Mesodermal cell (in vitro differentiated cells): ENCODE results near the gene AXIN1.
A peak's percentile ranks its signal among the peaks of the same experiment; 100 is the strongest.

ENCODE experiments used
- H3K27ac ChIP-seq: 2 replicates; pipeline ENCODE4 v1.7.0; 2013; ENCODE audit warnings: mild to moderate bottlenecking, low read depth, low read length, moderate library complexity; ENCODE audit not compliant: severe bottlenecking
- H3K36me3 ChIP-seq: 2 replicates; pipeline ENCODE4 v1.7.1; 2013; ENCODE audit warnings: mild to moderate bottlenecking, low read length, moderate library complexity; ENCODE audit not compliant: control insufficient read depth, insufficient read depth
- H3K4me1 ChIP-seq: one replicate; pipeline ENCODE4 v1.7.1; 2013; ENCODE audit warnings: mild to moderate bottlenecking, low read length; ENCODE audit not compliant: insufficient read depth, control insufficient read depth, poor library complexity, severe bottlenecking
- H3K4me3 ChIP-seq: 2 replicates; pipeline ENCODE4 v1.7.0; 2013; ENCODE audit warnings: low read length, control low read depth, mild to moderate bottlenecking; ENCODE audit not compliant: insufficient read depth, poor library complexity, severe bottlenecking; ENCODE audit errors: extremely low read depth
- H3K9me3 ChIP-seq: 2 replicates; pipeline ENCODE4 v1.7.1; 2013; ENCODE audit warnings: mild to moderate bottlenecking, low read length, moderate library complexity; ENCODE audit not compliant: control insufficient read depth
- WGBS, 2 experiments: methylation state at CpG; one replicate each; pipeline ENCODE4 v1.1.5; 2013; ENCODE audit warnings: missing lambda C conversion rate in 2 of 2; ENCODE audit not compliant: insufficient coverage in 2 of 2; 5-methylcytosine and 5-hydroxymethylcytosine counted together

The AXIN1 gene

DNA sequence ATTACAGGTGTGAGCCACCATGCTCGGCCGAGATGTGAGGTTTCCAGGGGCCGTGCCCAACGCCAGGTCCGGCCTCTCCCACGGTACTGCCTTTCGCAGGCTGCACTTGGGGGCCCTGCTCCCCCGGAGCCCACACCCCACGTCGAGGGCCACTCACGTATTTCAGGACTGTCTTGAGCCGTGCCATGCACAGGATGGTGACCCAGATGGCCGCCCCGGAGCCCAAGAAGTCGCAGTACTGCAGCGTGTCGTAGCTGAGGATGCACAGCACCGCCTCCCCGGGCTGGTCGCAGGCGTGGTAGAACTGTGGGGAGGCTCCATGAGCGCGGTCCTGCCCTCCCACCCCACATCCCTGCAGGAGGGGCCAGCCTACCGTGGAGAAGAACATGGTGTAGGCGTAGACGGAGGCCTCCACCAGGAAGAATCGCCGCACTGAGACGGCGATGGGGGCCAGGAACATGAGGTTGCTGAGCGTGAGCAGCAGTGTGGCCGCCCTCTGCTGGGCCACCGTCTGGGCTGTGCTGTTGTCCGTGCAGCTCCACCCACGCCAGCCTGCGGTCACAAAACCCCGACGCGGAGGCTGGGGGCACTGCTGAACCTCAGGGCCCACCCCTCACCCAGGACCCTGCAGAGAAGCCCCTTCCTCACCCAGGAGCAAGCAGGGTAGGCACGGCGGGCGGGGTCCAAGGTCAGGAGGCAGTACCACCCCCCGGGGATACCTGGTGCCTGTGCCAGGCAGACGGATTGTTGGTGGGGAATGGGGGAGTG is 21.5 kb upstream of the AXIN1 start:
- Histone ChIP-seq H3K4me1 (peaks cover 10% of the 10 kb centered on the region), H3K27ac (no peak overlapping the region), H3K4me3 (no peak overlapping the region), H3K36me3 (peaks cover 75% of the 10 kb centered on the region), H3K9me3 (no peaks in the 10 kb centered on the region)
- WGBS, 2 experiments, result 95 to 96% methylated on average over 32 to 41 of the region's 44 CpGs

DNA sequence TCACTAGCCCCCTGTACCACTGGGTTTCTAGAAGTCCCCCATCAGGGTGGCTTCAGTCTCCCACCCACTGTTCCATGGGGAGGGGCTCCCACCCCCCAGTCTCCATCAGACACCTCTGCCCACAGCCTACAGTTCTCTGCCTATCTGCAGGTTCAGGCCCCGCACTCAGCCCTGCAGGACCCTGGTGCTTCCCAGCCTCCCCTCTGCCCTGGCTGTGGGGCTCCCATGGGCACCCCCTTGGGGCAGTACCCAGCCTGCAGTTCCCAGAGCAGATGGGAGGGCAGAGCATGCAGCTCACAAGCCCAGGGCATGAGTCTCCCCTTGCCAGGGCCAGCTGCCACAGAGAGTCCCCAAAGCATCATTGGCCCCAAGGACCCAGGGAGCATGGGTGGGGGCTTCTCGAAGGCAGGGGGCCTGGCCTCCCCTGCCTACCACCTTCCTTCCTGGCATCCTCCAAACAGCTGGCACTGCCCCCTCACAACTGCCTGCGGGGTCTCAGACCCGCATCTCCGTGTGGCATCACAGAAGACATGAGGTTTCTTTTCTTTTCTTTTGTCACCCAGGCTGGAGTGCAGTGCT is 20.6 kb upstream of the AXIN1 start:
- Histone ChIP-seq H3K36me3 (peaks cover 79% of the 10 kb centered on the region), H3K27ac (no peak overlapping the region), H3K9me3 (no peaks in the 10 kb centered on the region), H3K4me1 (peaks cover 10% of the 10 kb centered on the region), H3K4me3 (no peak overlapping the region)
- WGBS, 2 experiments, result 83 to 86% methylated on average over 5 of the region's 5 CpGs

DNA sequence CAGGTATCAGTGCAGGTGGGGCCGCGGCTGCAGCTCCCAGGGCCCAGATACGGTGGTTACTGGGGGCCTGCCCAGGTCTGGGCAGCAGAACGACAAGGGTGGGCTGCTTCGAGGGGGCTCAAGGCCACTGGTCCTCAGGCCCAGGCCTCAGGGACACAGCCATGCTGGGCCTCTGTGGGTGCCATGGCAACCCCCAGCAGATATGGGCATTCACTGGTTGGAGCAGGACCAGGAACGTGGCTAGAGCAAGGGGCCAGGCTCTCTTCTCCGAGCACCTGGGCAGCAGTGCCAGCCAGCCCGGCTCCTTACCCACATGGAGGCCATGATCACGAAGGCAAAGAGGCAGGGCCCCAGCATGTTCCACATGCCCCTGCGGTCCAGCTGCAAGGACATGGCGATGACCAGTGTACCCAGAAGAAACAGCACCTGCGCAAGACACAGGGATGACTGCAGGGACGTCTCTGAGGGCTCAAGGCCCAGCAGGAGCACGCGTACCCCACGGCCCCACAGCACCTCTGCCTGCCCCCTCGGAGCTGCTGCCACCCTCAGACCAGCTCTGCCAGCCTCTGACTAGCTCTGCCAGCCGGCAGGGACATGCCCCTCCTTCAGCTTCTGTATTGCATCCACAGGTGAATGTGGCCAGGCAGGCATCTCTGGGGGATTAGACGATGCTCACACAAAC is 19.9 kb upstream of the AXIN1 start:
- Histone ChIP-seq H3K27ac (no peak overlapping the region), H3K4me1 (peaks cover 10% of the 10 kb centered on the region), H3K4me3 (no peak overlapping the region), H3K9me3 (no peaks in the 10 kb centered on the region), H3K36me3 (peaks cover 82% of the 10 kb centered on the region)
- WGBS, 2 experiments, result 94 to 95% methylated on average over 18 to 19 of the region's 19 CpGs

GRCh38 chr16:371515-372301 is 19.2 kb upstream of the AXIN1 start:
- 90 to 95% methylated on average over 24 to 30 of the region's 31 CpGs for WGBS, 2 experiments
- no peak overlapping the region for H3K27ac ChIP-seq
- H3K36me3 ChIP-seq, result peaks cover 82% of the 10 kb centered on the region
- peaks cover 10% of the 10 kb centered on the region for H3K4me1 ChIP-seq
- no peaks in the 10 kb centered on the region for H3K9me3 ChIP-seq
- no peak overlapping the region for H3K4me3 ChIP-seq

- no peak overlapping the region for H3K27ac ChIP-seq
- 83 to 84% methylated on average over 9 to 10 of the region's 10 CpGs for WGBS, 2 experiments
These were observed 18.5 kb upstream of the AXIN1 start for GRCh38 chr16:370979-371514.

GRCh38 chr16:370443-370842 is 17.9 kb upstream of the AXIN1 start, which contains the start of gene MRPL28:
Gene MRPL28, minus strand, starts transcription at chr16:370538. Its CDS starts 320 bp downstream, at chr16:370218.
- no peak within 1 kb of the TSS for H3K27ac ChIP-seq
- WGBS, 2 experiments, result 0% methylated on average over 8 to 15 of the region's 30 CpGs
- H3K4me1 ChIP-seq, result peaks cover 10% of the 10 kb centered on the region
- no peaks in the 10 kb centered on the region for H3K9me3 ChIP-seq
- H3K4me3 ChIP-seq, result peak within 1 kb of the TSS; percentile 37
- H3K36me3 ChIP-seq, result peaks cover 77% of the 10 kb centered on the region

More at GRCh38 chr16:370979-371514, 18.5 kb upstream of the AXIN1 start:
- no peaks in the 10 kb centered on the region for H3K9me3 ChIP-seq
- H3K4me1 ChIP-seq, result peaks cover 10% of the 10 kb centered on the region
- no peak overlapping the region for H3K4me3 ChIP-seq
- H3K36me3 ChIP-seq, result peaks cover 83% of the 10 kb centered on the region

- Histone ChIP-seq H3K4me3 (peak overlapping the region; percentile 37), H3K27ac (no peak overlapping the region), H3K4me1 (peaks cover 10% of the 10 kb centered on the region), H3K36me3 (peaks cover 72% of the 10 kb centered on the region), H3K9me3 (no peaks in the 10 kb centered on the region)
- WGBS, 2 experiments, result 22 to 35% methylated on average over 16 to 24 of the region's 44 CpGs
These were observed 17.4 kb upstream of the AXIN1 start for GRCh38 chr16:369866-370436.

- Histone ChIP-seq H3K27ac (no peak overlapping the region), H3K36me3 (peaks cover 66% of the 10 kb centered on the region), H3K4me1 (peaks cover 10% of the 10 kb centered on the region), H3K9me3 (no peaks in the 10 kb centered on the region), H3K4me3 (peak overlapping the region; percentile 37)
- 90 to 93% methylated on average over 20 of the region's 20 CpGs for whole genome bisulfite sequencing, 2 experiments
These were observed 16.8 kb upstream of the AXIN1 start for GRCh38 chr16:369275-369865.

GRCh38 chr16:368388-369158 is 16.1 kb upstream of the AXIN1 start:
- H3K9me3 ChIP-seq, result no peaks in the 10 kb centered on the region
- 94 to 97% methylated on average over 25 to 26 of the region's 29 CpGs for WGBS, 2 experiments
- peaks cover 58% of the 10 kb centered on the region for H3K36me3 ChIP-seq
- H3K27ac ChIP-seq, result no peak overlapping the region
- H3K4me1 ChIP-seq, result peaks cover 10% of the 10 kb centered on the region
- no peak overlapping the region for H3K4me3 ChIP-seq
